ENCODE results near the gene KSR1.

The KSR1 gene

DNA sequence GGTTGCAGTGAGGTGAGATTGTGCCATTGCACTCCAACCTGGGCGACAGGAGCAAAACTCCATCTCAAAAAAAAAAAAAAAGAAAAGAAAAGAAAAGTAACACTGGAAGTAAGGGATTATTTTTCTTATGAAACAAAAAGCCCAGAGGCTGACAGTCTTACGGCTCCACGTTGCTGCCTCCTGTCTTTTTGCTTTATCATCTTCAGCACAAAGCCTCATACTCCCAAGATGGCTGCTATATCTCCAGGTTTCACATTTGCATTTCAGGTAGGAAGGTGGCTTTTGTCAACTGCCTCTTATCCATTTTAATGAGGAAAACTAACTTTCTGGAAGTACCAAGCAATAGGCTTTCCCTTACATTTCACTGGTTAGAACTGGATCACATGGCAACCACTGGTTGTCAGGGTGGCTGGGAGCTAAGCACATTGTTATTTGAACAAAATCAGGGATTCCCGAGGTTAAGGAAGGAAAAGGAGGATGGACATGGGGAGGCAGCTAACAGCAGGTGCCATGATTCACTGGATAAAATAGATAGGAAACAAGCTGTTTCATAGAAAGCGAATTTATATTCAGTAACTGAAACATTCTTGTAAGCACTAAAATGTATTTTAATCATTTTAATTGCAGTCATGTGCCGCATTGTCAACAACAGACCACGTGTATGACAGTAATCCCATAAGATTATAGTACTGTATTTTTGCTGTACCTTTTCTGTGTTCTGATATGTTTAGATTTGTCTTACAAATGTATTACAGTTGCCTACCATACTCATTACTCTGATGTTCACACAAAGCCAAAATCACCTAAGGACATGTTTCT lies 58.6 kb downstream of the KSR1 start:
- DNase-seq (ENCODE audit: low read depth): no peak

GRCh38 chr17:27518048-27518447 lies 61.8 kb downstream of the KSR1 start:
- DNase-seq (ENCODE audit: low read depth): no peak

DNA sequence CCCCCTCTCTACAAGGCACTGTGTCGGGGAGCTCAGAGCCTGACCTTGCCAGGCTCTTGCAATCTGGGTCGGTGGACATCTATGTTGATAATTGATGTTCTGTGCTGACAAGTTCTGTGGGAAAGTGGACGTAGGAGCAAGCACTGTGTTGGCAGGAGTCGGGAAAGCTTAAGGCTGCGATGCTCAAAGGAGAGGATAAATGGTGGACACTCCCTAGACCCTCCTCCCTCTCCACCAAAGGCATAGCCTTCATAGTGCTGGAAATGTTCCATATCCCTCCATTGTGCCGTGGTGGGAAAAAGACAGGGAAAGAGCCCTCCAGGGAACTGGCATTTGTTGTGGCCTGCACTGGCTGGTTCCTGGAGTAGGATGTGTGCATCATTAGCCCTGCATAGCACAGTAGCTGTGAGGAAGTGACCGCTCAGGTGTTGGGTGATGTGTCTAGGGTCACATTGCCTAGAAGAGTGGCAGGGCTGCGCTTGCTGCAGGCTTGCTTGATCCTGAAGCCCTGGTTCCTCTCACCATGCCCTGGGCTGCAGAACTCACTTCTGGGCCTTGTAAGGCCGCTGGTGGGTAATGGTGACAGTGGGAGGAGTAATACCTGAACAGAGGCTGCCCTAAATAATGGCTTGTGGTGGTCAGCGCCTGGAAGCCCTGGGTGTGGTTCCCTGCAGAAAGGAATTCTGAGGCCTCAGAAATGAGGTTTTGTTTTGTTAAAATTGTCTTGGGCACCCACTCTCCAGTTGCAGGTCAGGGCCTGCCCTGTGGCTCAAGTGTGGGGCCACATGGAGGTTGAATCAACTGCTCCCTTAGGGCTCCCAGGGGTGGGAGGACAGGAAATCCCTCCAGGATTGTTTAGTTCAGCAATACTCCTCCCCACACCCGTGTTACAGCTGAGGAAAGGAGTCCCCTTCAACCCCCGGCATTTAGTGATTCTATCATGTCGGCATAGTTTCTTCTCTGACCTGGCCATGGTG lies 62.6 kb downstream of the KSR1 start:
- no peak for DNase-seq (ENCODE audit: low read depth)

DNA sequence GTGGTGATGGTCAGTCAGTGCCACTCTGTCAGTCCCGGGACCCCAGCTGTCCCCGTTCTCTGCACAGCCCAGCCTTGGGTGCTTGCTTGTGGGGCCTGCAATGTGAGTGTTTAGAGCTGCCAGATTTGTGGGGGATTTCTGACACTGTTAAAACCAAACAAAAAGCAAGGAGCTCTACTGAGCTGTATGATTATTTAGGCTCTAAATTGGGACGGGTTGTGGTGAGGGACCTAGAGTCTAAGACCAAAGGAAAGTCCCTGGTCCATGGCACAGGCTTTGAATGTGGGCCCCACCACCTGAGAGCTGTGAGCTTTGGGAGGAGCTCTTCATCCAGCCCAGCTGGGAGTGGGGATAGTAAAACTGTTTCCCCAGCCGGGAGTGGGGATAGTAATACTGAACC lies 63.3 kb downstream of the KSR1 start:
- DNase-seq (ENCODE audit: low read depth): no peak

- no peak for DNase-seq (ENCODE audit: low read depth)
These were observed 64.4 kb downstream of the KSR1 start for GRCh38 chr17:27520491-27521185.

DNA sequence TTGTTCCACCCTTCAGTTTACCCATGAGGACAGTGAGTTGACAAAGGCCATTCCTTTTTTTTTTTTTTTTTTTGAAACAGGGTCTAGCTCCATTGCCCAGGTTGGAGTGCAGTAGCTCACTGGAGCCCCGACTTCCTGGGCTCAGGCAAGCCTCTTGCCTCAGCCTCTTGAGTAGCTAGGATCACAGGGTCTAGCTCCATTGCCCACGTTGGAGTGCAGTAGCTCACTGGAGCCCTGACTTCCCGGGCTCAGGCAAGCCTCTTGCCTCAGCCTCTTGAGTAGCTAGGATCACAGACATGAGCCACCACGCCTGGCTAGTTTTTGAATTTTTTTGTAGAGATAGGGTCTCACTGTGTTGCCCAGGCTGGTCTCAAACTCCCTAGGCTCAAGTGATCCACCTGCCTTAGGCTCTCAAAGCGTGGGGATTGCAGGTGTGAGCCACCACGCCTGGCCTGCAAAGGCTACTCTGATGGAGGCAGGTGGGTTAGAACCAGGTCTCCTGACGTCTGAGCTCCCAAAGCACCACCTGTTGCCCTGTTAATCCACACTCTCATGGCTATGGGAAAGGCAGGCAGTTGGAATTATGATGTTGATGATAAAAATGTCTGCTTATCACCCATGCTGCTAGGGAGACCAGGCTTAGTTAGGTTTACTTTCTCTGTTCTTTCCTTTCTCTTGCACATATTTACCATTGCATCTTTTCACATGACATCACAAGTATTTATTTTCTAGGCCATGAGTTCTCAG lies 65.2 kb downstream of the KSR1 start:
- DNase-seq (ENCODE audit: low read depth): no peak

DNA sequence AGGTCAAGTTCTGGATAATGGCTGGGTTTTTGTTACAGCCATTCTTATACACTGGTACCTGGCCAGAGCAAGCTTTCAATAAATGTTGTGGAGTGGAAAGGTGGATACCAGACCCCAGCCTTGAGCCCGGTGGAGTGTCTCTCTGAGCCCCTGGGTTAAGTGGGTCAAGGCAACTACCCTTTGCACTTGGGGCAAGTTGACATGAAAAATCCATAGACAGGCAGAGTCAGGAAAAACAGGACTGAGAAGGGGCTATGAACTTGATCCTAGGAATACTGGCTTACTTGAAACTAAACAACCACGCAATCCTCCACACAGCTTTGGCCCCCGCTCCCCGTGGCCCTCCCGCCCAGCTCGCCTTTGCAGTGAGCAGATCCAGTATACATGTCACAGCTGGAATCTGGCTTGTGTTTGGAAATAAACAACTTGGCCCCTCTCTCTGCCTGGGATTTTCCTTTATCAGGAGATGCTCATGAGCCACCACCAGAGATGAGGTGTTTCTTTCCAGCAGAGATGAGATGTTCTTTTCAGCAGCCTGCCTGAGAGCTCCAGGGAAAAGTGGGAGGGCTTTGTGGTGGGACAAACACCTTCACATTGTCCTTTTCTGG lies 65.9 kb downstream of the KSR1 start:
- no peak for DNase-seq (ENCODE audit: low read depth)

GRCh38 chr17:27523712-27524111 lies 67.5 kb downstream of the KSR1 start:
- no peak for DNase-seq (ENCODE audit: low read depth)

DNA sequence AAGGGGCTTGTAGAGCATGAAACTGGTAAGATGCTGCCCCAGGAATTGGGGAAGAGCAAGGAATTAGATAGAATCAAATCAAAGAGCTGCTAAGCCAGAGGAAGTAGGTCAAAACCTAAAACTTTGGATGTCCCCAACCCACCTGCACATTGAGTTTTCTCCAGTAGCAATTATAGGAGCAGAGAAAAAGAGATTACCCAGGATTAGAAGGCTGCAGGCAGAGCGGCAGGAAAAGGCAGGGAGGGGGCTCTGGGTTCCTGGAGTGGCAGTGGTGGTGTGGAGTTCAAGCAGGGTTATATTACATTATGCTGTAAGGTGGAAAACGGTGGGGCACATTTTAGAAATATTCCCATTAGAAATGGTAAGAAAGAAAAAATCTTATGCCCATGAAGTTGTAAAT lies 68.3 kb downstream of the KSR1 start:
- DNase-seq (ENCODE audit: low read depth): no peak

DNA sequence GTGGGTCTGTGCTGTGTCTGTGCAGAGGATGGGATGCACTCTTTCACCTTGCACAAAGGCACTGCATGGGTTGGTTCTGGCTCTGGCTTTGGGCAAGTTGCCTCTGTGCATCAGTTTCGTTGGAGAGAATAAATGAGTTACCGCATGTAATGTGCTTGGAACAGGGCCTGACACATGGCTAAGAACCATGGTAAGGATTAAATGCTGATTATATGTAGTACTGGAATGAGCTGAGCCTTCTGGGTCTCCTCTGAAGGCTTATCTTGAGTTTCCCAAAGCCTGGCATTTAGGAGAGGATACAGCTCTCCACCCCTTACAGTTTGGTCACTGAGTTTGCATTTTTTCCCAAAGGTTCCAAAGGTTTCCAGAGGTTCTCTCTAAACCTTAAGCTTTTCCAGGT lies 69.1 kb downstream of the KSR1 start:
- DNase-seq (ENCODE audit: low read depth): no peak

DNA sequence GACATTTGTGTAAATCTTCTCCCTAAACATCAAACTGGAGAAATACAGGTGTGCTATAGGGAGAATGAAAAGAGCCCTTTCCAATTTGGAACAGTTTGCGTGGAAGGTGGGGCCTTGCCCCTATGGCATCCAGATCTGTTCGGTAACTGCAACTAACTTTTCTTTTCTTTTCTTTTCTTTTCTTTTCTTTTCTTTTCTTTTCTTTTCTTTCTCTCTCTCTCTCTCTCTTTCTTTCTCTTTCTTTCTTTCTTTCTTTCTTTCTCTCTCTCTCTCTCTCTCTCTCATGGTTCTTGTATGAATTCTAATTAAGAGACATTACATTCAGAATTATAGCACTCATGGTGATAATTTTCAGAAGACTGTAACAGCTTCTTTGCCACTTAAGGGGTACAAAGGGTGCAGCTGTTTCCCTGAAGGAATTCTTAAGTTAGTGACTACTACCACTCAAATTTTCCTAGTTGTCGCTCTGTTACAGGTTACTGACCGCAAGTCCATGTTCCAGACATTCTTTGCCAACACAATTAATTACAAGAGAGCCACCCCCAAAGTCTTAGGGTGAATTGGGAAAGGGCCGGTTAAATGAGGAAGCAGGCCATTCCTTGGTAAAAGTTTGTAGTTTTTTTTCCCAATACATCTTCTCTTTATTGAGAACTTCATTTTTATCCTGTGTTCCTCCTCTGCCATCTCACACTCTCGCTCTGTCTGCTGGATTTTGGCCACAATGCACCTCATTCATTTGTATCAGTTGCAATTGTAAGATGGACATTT lies 69.8 kb downstream of the KSR1 start:
- no peak for DNase-seq (ENCODE audit: low read depth)

GRCh38 chr17:27526604-27527002 lies 70.4 kb downstream of the KSR1 start:
- no peak for DNase-seq (ENCODE audit: low read depth)

- no peak for DNase-seq (ENCODE audit: low read depth)
These were observed 73.1 kb downstream of the KSR1 start for GRCh38 chr17:27529230-27529796.

DNA sequence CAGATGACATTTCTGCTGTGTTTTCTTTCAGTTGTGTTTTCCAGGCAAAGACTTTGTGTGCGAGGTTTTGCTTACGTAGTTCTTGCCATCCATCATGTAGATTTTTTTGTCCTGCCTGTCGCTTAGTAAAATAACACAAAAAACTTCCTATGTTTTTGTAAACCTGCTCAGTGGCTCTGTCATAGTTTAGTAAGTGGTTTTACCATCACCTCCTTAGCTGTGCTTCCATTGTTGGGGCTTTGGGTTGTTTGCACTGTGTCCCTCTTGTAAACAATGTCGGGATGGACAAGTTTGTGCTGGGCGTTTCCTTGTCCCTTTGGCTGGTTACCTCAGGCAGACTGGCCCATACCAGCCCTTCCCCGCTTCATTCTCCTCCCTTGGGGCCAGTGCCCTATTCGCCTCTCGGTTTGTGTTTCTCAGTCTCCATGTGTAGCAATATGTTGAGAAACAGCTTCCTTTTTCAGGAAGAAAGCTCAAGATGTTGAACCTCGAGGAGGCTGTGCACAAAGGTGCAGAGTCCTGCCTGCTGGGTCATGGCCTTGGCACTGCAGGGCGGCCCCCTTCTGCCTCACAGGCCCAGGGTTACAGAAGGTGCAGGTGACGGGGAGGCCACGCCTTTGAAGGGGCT lies 74.6 kb downstream of the KSR1 start:
- DNase-seq (ENCODE audit: low read depth): no peak

- DNase-seq (ENCODE audit: low read depth): no peak
These were observed 75.3 kb downstream of the KSR1 start for GRCh38 chr17:27531469-27531961.

GRCh38 chr17:27532269-27533263 lies 76.3 kb downstream of the KSR1 start:
- no peak for DNase-seq (ENCODE audit: low read depth)

DNA sequence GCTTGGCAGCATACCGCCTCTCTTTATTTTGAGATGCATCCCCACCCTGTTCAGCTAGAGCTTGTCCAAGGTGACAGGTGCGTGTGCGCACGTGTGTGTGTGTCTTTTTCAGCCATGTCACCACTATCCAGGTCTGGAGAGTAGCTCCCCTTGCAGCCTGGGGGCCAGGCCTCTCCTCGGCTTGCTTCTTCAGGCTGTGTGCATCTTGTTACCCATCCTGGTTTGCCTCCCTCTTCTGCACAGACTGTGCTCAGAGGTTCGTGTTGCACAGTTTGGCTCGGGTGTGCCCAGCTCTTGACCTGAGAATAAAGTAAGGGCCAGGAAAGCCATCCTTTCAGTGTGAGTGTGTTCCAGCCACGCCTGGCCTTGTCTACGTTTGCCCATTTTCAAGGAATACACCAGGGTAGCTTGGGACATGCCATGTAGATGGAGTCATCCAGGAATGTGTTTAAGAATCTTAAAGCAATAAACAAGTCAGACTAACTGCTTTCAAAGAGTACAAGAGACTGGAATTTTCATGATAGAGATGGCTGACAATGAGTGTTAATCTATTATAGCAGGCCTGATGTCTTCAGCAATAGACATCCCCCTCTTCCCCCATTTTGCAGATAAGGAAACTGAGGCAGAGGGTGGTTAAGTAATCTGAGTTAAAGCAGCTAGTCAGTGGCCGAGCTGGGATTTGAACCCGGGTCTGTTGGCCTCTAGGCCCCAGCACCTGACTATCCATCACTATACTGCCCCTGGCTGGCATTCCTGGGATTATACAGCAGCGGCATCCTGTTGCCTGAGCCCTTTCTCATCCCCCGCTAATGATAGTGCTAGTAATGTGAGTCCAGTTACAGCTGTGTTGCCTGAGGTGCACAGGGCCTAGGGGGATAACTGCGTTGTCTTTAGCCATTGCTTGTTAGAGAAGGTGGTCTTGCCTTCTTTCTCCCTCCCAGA lies 77.9 kb downstream of the KSR1 start:
- DNase-seq (ENCODE audit: low read depth): no peak
